A673 (cell line): ENCODE results near the gene TMEM9B. TPM values are rescaled to one million over a fixed set of nuclear protein-coding genes. Genes with fewer than 3 reads are reported as not detected.

Source experiments
- BruUV-seq: library from RNA; stranded (reverse); fragments of 400-500 nt; replicated peaks from 2 replicates; lab custom pipeline; 2021; lab: Mats Ljungman, UMichigan
- CTCF ChIA-PET: fragments of 300-600 bp; sonication (Branson Sonifier 250); formaldehyde crosslinking; loops from one replicate; lab custom pipeline; 2022; ENCODE audit warnings: antibody characterized with exemption; lab: Charles Lee
- POLR2A ChIA-PET: fragments of 300-600 bp; sonication (Branson Sonifier 250); formaldehyde crosslinking; loops from one replicate; lab custom pipeline; 2022; ENCODE audit warnings: antibody characterized with exemption; ENCODE audit not compliant: low non-redundant PET; lab: Charles Lee
- DNase-seq: peaks from one replicate; pipeline ENCODE4 v3.0.0-alpha.2; 2015; ENCODE audit warnings: low spot score
- H3K27ac ChIP-seq: fragments of 200-600 bp; sonication (generic); 2 replicates; pipeline ENCODE4 v1.5.1; 2016; ENCODE audit warnings: mixed run types, low read depth, mild to moderate bottlenecking, mixed read lengths, antibody characterized with exemption, low read length; ENCODE audit not compliant: poor library complexity, severe bottlenecking
- H3K27me3 ChIP-seq: fragments of 200-600 bp; sonication (generic); replicated peaks from 2 replicates; pipeline ENCODE4 v1.6.1; 2017; ENCODE audit warnings: mixed run types, low read depth, mild to moderate bottlenecking, mixed read lengths, antibody characterized with exemption, low read length; ENCODE audit not compliant: insufficient read depth, poor library complexity
- H3K36me3 ChIP-seq: fragments of 200-600 bp; sonication (generic); 2 replicates; pipeline ENCODE4 v1.6.1; 2016; ENCODE audit warnings: mixed run types, mild to moderate bottlenecking, mixed read lengths, antibody characterized with exemption, low read length; ENCODE audit not compliant: insufficient read depth, poor library complexity, severe bottlenecking
- H3K4me1 ChIP-seq: fragments of 200-600 bp; sonication (generic); 2 replicates; pipeline ENCODE4 v1.6.1; 2017; ENCODE audit warnings: mixed run types, mild to moderate bottlenecking, mixed read lengths, antibody characterized with exemption, low read length; ENCODE audit not compliant: insufficient read depth, poor library complexity, severe bottlenecking
- H3K4me3 ChIP-seq: fragments of 200-600 bp; sonication (generic); 2 replicates; pipeline ENCODE4 v1.5.1; 2016; ENCODE audit warnings: low read depth, mixed run types, mild to moderate bottlenecking, mixed read lengths, low read length; ENCODE audit not compliant: poor library complexity, severe bottlenecking
- H3K9me3 ChIP-seq: fragments of 200-600 bp; sonication (generic); 2 replicates; pipeline ENCODE4 v1.6.1; 2016; ENCODE audit warnings: mixed run types, low read depth, mild to moderate bottlenecking, mixed read lengths, antibody characterized with exemption, low read length; ENCODE audit not compliant: poor library complexity, severe bottlenecking
- EZH2 ChIP-seq: fragments of 200-600 bp; sonication (generic); IDR thresholded peaks from 2 replicates; pipeline ENCODE4 v1.6.1; 2017; ENCODE audit warnings: borderline replicate concordance, low read depth, mild to moderate bottlenecking, mixed read lengths, antibody characterized with exemption, low read length; ENCODE audit not compliant: poor library complexity, severe bottlenecking
- intact Hi-C: fragments of 100-400 bp; cut with micrococcal nuclease; formaldehyde crosslinking; loops from one replicate; pipeline ENCODE4 v1.10.0; 2022; ENCODE audit not compliant: unreplicated experiment
- total RNA-seq: library from RNA; stranded (reverse); gene quantifications from 2 replicates; pipeline ENCODE4 v1.2.3, GENCODE V29; 2021
- TF ChIP-seq, protein P1 (sequence below): fragments of 300-800, 200-600 bp; sonication (generic); conservative IDR thresholded peaks from 2 replicates; pipeline ENCODE4 v1.5.1; 2017; ENCODE audit warnings: low read depth, mild to moderate bottlenecking, antibody characterized with exemption, low read length, moderate library complexity, mixed read lengths

The TMEM9B gene
- total RNA-seq, 1 experiment from 2014 or later, result 11.3 TPM

DNA sequence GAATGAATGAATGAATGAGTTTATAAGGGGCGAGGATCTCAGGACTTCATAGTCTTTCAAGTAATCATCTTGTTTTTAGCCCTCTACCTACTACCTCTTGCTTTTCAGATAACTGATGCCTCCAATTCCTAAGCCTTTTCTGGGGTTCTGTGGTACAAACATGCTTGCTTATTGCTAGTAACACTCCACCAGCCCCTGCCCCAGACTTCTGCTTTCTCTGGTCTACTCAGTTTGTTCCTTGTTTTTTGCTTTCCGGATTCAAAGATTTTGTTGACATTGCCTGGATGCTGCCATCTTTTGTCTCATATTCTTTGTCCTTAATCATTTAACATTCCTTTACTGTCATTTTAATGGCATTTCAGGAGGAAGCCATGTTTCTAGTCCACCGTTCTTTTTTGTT, 8.9 kb upstream of the TMEM9B start:
- intact Hi-C loops, result no loop called here
- no peak overlapping the region for H3K4me3 ChIP-seq
- POLR2A ChIA-PET, result no interaction called here
- no peak overlapping the region for H3K27ac ChIP-seq
- CTCF ChIA-PET, result no interaction called here
- BruUV-seq, result no TSS peak
- DNase-seq, result no peak
- H3K36me3 ChIP-seq, result no peaks in the 10 kb centered on the region
- TF ChIP-seq, protein P1, sequence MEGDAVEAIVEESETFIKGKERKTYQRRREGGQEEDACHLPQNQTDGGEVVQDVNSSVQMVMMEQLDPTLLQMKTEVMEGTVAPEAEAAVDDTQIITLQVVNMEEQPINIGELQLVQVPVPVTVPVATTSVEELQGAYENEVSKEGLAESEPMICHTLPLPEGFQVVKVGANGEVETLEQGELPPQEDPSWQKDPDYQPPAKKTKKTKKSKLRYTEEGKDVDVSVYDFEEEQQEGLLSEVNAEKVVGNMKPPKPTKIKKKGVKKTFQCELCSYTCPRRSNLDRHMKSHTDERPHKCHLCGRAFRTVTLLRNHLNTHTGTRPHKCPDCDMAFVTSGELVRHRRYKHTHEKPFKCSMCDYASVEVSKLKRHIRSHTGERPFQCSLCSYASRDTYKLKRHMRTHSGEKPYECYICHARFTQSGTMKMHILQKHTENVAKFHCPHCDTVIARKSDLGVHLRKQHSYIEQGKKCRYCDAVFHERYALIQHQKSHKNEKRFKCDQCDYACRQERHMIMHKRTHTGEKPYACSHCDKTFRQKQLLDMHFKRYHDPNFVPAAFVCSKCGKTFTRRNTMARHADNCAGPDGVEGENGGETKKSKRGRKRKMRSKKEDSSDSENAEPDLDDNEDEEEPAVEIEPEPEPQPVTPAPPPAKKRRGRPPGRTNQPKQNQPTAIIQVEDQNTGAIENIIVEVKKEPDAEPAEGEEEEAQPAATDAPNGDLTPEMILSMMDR, result no peak
- H3K4me1 ChIP-seq, result no peaks in the 10 kb centered on the region
- no peaks in the 10 kb centered on the region for H3K9me3 ChIP-seq
- H3K27me3 ChIP-seq, result no peaks in the 10 kb centered on the region

DNA sequence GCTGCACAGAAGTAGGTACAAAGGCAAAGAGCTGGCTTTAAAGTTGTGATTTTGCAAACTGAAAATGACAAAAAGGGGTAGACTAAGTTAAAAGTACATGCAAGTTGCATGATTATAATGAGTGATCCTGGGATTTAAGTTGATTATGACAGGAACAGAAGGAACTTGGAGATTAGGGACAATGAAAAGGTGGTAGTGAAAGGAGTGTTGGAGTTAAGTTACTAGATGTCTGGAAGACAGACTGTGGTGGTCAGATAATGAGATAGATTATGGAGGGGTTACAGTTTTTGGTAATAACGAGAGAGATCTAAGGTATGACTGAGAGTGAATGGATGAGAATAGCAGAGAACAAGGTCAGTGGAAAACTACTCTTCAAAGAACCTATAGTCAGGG, 7.7 kb upstream of the TMEM9B start:
- ChIA-PET POLR2A (no interaction called here), CTCF (no interaction called here)
- TF ChIP-seq EZH2, result no peak
- TF ChIP-seq, protein P1, result no peak
- Histone ChIP-seq H3K4me1 (no peaks in the 10 kb centered on the region), H3K27ac (no peak overlapping the region), H3K27me3 (no peaks in the 10 kb centered on the region), H3K9me3 (no peaks in the 10 kb centered on the region), H3K4me3 (no peak overlapping the region), H3K36me3 (no peaks in the 10 kb centered on the region)
- no peak for DNase-seq
- BruUV-seq, result no TSS peak
- intact Hi-C loops, result no loop called here

DNA sequence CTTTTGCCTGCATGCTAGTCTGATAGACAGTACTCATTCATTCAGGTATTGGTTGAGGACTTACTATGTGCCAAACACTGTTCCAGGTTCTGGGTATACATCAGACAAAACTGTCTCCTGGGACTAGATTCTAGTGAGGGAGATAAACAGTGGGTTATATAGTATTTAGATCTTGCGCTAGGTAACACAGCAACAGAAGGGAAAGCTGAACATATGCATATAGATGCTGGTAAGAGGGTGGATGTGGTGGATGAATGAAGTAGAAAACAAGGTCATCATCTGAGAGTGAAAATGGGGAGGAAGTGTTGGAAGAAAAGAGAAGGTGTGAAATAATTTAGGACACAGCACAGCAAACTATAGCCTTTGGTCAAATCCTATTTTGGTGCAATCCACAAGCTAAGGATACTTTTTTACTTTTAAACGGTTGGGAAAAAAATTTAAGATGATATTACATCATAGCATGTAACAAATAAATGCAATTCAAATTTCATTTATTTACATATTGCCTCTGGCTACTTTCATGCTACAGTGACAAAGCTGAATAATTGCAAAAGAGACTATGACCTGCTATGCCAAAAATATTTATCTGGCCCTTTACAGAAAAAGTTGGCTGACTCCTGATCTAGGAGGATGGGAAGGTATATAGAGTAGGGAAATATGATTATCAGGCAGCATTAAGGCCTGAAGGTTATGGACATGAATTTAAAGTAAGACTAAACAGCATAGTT, 7.1 kb upstream of the TMEM9B start:
- no peak overlapping the region for H3K4me3 ChIP-seq
- H3K9me3 ChIP-seq, result no peaks in the 10 kb centered on the region
- no peak for TF ChIP-seq EZH2
- TF ChIP-seq, protein P1, result no peak
- H3K36me3 ChIP-seq, result no peaks in the 10 kb centered on the region
- DNase-seq, result no peak
- H3K4me1 ChIP-seq, result no peaks in the 10 kb centered on the region
- CTCF ChIA-PET, result no interaction called here
- no TSS peak for BruUV-seq
- intact Hi-C loops, result no loop called here
- H3K27ac ChIP-seq, result no peak overlapping the region
- POLR2A ChIA-PET, result no interaction called here
- H3K27me3 ChIP-seq, result no peaks in the 10 kb centered on the region
